Osteocyte (in vitro differentiated cells): Measurements from ENCODE around the gene SMURF1. TPM values are rescaled to one million over a fixed set of nuclear protein-coding genes. Genes with fewer than 3 reads are reported as not detected.
A peak's percentile ranks its signal among the peaks of the same experiment; 100 is the strongest.

ENCODE experiments used
- DNase-seq: peaks from one replicate; pipeline ENCODE4 v3.0.0; 2021; ENCODE audit warnings: mixed read lengths; ENCODE audit not compliant: unreplicated experiment; ENCODE audit errors: extremely low spot score
- H3K27ac Mint-ChIP-seq: one replicate; pipeline ENCODE4 v1.8.0; 2021; ENCODE audit warnings: mild to moderate bottlenecking, mixed read lengths; ENCODE audit not compliant: unreplicated experiment
- H3K27me3 Mint-ChIP-seq: one replicate; pipeline ENCODE4 v1.8.0; 2021; ENCODE audit warnings: mixed read lengths; ENCODE audit not compliant: unreplicated experiment
- H3K36me3 Mint-ChIP-seq: one replicate; pipeline ENCODE4 v1.8.0; 2021; ENCODE audit warnings: mixed read lengths; ENCODE audit not compliant: unreplicated experiment
- H3K4me1 Mint-ChIP-seq: one replicate; pipeline ENCODE4 v1.8.0; 2021; ENCODE audit warnings: mixed read lengths; ENCODE audit not compliant: unreplicated experiment
- H3K4me3 Mint-ChIP-seq: one replicate; pipeline ENCODE4 v1.8.0; 2021; ENCODE audit warnings: mild to moderate bottlenecking, moderate library complexity, mixed read lengths; ENCODE audit not compliant: unreplicated experiment
- H3K9me3 Mint-ChIP-seq: one replicate; pipeline ENCODE4 v1.8.0; 2021; ENCODE audit warnings: mixed read lengths; ENCODE audit not compliant: unreplicated experiment
- CTCF ChIP-seq: fragments of 200-600 bp; sonication (generic); IDR thresholded peaks from 2 replicates; pipeline ENCODE4 v1.5.0; 2021; ENCODE audit warnings: antibody characterized with exemption, mild to moderate bottlenecking, moderate library complexity
- total RNA-seq: library from RNA; stranded (reverse); gene quantifications from 2 replicates; pipeline ENCODE4 v1.2.1, GENCODE V29; 2021

Gene SMURF1
- total RNA-seq, 1 donor from 2014 or later, result 24.1 TPM

- DNase-seq, result no peak
- Mint-ChIP-seq H3K27ac (no peak overlapping the region), H3K36me3 (no peaks in the 10 kb centered on the region), H3K9me3 (peaks cover 4% of the 10 kb centered on the region), H3K4me3 (no peak overlapping the region), H3K27me3 (no peaks in the 10 kb centered on the region), H3K4me1 (peaks cover 72% of the 10 kb centered on the region)
- TF ChIP-seq CTCF, result no peak
Observed at GRCh38 chr7:99124751-99125504, 19.0 kb downstream of the SMURF1 start.

DNA sequence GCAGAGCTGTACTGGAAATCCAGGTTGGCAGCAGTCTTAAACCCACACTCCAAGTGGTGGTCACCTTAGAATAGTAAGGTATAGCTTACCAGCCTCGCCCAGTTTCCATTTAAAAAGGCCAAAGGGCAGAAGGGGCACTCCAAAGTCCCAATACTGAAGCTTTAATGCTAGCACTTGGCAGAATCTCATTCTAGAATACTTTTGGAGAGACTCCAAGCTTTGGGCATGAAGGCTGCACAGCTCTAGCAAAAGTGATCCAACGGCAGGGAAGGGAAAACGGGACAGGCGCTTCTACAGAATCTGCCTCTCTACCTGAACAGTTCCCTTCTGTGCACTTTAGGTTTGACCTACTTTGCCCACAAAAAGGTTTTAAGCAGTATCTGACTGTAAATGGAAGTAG is 19.7 kb downstream of the SMURF1 start:
- no peak for DNase-seq
- Mint-ChIP-seq H3K27me3 (no peaks in the 10 kb centered on the region), H3K4me1 (peaks cover 77% of the 10 kb centered on the region), H3K4me3 (no peak overlapping the region), H3K36me3 (no peaks in the 10 kb centered on the region), H3K27ac (no peak overlapping the region), H3K9me3 (peaks cover 6% of the 10 kb centered on the region)
- no peak for TF ChIP-seq CTCF

DNA sequence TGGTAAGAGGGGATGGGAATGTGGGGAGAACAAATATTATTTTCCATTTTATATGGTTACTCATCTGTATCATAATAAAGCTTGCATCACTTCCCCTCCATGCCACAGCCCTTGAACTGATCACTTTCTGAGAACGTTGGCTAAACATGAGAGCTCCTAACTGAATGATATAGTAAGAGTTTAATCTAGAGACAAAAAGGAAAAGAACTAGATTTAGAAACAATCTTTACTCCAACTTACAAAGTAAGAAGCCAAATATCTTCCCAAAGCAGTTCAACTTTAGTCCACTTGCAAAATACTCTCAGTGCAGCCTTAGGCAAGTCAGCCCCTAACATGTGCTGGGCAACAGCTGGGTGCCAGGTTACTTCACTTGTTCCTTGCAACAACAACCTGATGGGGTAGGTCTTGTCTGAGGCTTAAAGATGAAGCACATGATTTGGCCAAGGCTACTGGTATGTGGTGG is 20.3 kb downstream of the SMURF1 start:
- no peak overlapping the region for H3K4me3 Mint-ChIP-seq
- peak overlapping the region; percentile 71 for H3K27ac Mint-ChIP-seq
- H3K27me3 Mint-ChIP-seq, result no peaks in the 10 kb centered on the region
- peaks cover 76% of the 10 kb centered on the region for H3K4me1 Mint-ChIP-seq
- no peak for DNase-seq
- H3K9me3 Mint-ChIP-seq, result peaks cover 6% of the 10 kb centered on the region
- H3K36me3 Mint-ChIP-seq, result no peaks in the 10 kb centered on the region
- no peak for TF ChIP-seq CTCF

DNA sequence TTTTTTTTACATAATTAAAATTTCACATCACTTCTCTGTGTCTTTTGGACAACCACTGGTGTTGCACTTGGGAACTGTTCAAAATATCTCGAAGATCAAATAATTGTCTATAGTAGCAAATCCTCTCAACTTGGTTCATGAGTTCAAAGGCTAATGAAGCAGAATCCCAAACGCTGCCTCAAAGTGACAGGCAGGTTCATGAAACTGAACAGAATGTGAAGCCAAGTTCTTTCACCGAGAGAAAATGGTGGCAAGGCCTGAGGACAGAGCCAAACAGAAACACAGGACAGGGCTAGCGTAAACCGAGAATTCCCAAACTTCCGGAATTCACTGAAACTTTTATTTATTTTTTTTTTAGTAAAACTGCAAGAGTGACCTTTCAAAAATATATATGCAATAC is 21.1 kb downstream of the SMURF1 start:
- H3K9me3 Mint-ChIP-seq, result peaks cover 11% of the 10 kb centered on the region
- H3K27ac Mint-ChIP-seq, result peak overlapping the region; percentile 71
- no peak for DNase-seq
- TF ChIP-seq CTCF, result no peak
- H3K36me3 Mint-ChIP-seq, result peaks cover 7% of the 10 kb centered on the region
- peaks cover 75% of the 10 kb centered on the region for H3K4me1 Mint-ChIP-seq
- no peak overlapping the region for H3K4me3 Mint-ChIP-seq
- no peaks in the 10 kb centered on the region for H3K27me3 Mint-ChIP-seq

- Mint-ChIP-seq H3K27me3 (no peaks in the 10 kb centered on the region), H3K9me3 (peaks cover 16% of the 10 kb centered on the region), H3K4me3 (peak overlapping the region; percentile 36), H3K27ac (peak overlapping the region; percentile 77), H3K36me3 (peaks cover 11% of the 10 kb centered on the region), H3K4me1 (peaks cover 65% of the 10 kb centered on the region)
- no peak for TF ChIP-seq CTCF
- no peak for DNase-seq
Observed at GRCh38 chr7:99121496-99122021, 22.3 kb downstream of the SMURF1 start.
